ENCODE results near the gene BMP10.

BMP10 gene, protein sequence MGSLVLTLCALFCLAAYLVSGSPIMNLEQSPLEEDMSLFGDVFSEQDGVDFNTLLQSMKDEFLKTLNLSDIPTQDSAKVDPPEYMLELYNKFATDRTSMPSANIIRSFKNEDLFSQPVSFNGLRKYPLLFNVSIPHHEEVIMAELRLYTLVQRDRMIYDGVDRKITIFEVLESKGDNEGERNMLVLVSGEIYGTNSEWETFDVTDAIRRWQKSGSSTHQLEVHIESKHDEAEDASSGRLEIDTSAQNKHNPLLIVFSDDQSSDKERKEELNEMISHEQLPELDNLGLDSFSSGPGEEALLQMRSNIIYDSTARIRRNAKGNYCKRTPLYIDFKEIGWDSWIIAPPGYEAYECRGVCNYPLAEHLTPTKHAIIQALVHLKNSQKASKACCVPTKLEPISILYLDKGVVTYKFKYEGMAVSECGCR

DNA sequence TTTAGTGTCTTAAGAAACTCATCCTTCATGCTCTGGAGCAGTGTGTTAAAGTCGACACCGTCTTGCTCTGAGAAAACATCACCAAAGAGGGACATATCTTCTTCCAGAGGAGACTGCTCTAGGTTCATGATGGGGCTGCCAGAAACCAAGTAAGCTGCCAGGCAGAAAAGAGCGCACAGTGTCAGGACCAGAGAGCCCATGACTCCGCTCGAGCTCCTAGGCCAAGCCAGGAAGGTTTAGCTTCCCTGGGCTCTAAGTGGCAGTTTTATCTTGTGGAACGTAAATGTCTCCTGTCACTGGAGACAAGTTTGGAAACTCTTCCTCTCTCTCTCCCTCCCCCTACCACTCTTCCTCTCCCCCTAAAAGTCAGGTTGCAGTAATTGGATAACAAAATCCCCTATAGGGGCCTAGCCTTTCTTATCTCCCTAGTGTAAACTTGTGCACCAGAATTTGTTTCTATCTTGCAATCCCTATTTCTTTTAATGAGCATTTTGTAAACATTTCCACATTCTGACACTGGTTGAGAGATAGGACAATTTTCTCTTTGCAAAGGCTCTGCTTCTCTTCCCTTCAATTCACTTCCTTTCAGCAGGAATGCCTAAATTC lies at the start of gene BMP10:
TSS of gene BMP10 (minus strand) at position 239 of the 606 bp plus-strand sequence. CDS start at position 200, 39 bp downstream.
- TF ChIP-seq, protein P1, sequence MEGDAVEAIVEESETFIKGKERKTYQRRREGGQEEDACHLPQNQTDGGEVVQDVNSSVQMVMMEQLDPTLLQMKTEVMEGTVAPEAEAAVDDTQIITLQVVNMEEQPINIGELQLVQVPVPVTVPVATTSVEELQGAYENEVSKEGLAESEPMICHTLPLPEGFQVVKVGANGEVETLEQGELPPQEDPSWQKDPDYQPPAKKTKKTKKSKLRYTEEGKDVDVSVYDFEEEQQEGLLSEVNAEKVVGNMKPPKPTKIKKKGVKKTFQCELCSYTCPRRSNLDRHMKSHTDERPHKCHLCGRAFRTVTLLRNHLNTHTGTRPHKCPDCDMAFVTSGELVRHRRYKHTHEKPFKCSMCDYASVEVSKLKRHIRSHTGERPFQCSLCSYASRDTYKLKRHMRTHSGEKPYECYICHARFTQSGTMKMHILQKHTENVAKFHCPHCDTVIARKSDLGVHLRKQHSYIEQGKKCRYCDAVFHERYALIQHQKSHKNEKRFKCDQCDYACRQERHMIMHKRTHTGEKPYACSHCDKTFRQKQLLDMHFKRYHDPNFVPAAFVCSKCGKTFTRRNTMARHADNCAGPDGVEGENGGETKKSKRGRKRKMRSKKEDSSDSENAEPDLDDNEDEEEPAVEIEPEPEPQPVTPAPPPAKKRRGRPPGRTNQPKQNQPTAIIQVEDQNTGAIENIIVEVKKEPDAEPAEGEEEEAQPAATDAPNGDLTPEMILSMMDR (conservative IDR thresholded peaks at IDR 0.05) = no peak
- no peak for TF ChIP-seq ZFX (IDR thresholded peaks at IDR 0.05)
- H3K27ac ChIP-seq = no peak within 1 kb of the TSS

DNA sequence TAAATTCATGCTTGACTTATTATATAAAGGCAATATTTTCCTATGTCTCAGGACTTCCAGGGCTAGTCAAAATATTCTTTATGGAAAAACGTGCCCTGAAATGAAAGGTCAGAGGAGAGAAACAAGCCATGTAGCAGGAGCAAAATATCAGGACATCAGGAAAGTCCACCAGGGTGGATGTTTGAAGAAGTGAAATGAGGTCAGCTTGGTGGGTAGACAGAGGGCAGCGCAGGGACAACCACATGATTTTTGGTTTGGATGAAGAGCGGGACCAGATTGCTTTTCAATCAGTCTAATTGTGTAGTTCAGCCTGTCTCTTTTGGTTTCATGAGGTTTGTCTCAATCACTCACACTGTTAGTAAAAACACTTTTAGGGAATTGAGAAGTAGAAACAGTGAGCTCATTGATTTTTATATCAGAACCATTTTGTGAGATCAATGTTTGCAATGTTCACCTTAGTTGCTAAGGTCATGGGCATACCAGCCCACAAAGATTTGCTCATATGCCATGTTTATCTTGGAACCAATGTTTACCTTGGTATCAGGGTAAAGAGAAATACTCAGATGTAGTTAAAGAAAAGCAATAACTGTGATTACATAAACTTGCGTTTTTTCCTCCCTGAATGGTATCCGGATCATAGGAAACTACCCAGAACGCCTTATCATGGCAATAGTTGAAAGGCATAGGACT lies 49.4 kb upstream of the BMP10 start:
- TF ChIP-seq ZFX (IDR thresholded peaks at IDR 0.05) = no peak
- TF ChIP-seq, protein P1 (conservative IDR thresholded peaks at IDR 0.05) = no peak
- no peak overlapping the region for H3K27ac ChIP-seq

DNA sequence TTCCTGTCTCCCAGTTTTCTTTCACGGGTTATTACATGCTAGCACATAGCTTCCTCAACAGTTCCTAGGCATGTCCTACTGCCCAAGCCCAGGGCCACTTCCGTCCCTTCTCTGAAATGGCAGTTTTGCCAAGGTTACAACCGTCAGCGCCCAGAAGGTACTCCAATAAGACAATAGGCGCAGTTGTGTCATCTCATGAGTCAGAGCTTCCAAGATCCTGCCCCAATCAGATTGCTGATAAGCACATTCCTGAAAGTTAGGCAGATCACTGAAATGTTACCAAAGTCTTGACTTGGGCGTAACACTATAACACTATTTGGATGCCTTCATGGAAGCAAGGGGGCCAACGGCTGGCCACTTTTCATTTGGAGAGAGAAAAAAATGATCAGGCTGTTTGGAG lies 47.3 kb upstream of the BMP10 start:
- TF ChIP-seq, protein P1 (conservative IDR thresholded peaks at IDR 0.05) = no peak
- TF ChIP-seq ZFX (IDR thresholded peaks at IDR 0.05) = no peak
- no peak overlapping the region for H3K27ac ChIP-seq

DNA sequence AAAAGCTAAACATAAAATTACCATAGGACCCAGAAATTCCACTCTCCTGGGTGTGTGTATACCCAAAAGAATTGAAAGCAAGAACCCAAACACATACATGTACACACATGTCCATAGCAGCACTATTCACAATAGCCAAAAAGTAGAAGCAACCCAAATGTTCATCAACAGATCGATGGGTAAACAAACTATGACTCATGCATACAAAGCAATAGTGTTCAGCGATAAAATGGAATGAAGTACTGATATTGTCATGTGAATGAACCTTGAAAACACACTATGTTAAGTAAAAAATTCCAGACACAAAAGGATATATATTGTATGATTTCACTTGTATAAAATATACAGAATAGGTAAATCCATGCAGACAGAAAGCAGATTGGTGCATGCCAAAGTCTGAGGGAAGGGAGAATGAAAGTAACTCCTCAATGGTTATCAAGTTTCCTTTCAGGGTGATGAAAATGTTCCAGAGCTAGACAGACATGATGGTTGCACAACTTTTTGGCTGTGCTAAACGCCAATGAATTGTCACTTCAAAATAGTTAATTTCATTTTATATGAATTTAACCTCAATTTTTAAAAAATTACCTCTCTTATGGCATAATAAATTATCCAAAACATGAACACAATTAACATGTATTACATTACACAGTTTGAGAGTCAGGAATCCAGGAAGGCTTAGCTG lies 46.0 kb upstream of the BMP10 start:
- no peak overlapping the region for H3K27ac ChIP-seq
- no peak for TF ChIP-seq ZFX (IDR thresholded peaks at IDR 0.05)
- TF ChIP-seq, protein P1 (conservative IDR thresholded peaks at IDR 0.05) = no peak

DNA sequence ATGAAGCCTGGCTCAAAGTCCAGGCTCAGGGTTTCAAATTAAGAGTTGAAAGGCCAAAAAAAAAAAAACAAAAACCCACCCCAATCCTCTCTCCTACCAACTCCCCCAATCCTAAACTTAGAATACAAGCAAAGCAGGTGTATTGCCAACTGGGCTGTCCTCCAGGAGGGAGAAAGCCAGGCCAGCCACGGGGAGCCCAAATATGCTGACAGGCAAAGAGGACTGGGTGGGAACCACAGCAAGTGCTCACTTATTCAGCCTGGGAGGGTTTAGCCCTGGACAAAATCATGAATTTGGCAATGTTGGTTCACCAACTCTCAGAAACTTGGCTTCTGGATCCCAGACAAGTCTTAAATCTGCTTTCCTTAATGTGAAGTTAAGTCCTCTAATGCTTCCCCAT lies 45.0 kb upstream of the BMP10 start:
- no peak for TF ChIP-seq ZFX (IDR thresholded peaks at IDR 0.05)
- TF ChIP-seq, protein P1 (conservative IDR thresholded peaks at IDR 0.05) = no peak
- no peak overlapping the region for H3K27ac ChIP-seq

DNA sequence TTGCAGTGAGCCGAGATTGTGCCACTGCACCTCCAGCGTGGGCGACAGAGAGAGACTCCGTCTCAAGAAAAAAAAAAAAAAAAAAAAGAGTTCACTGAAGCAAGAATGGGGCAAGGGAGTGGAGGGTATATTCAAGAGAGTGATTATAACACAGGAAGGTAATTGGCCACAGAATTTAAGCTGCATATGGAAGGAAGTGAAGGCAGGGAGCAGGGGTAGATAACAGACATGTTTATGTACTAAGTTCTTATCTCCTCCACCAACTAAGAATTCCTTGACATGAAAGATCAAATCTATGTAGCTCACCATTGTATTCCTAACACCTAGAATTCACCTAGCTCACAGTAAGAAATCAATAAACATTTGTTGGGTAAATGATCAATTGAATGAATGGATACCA lies 44.2 kb upstream of the BMP10 start:
- TF ChIP-seq ZFX (IDR thresholded peaks at IDR 0.05) = no peak
- TF ChIP-seq, protein P1 (conservative IDR thresholded peaks at IDR 0.05) = no peak

More for the DNA sequence above, 44.2 kb upstream of the BMP10 start:
- H3K27ac ChIP-seq = no peak overlapping the region
